DOHH2 (cell line): ENCODE results near the gene CAMSAP1.

Source experiments
- H3F3A ChIP-seq: fragments of 200-600 bp; sonication (generic), shearing (Covaris generic); 2 replicates; pipeline ENCODE4 v1.6.0; 2016; ENCODE audit warnings: antibody characterized with exemption, mild to moderate bottlenecking; ENCODE audit not compliant: control insufficient read depth, insufficient read depth
- H3K27ac ChIP-seq: fragments of 200-600 bp; sonication (generic); 2 replicates; pipeline ENCODE4 v1.5.1; 2014; ENCODE audit warnings: low read depth, mild to moderate bottlenecking, low read length, moderate library complexity
- H3K27me3 ChIP-seq: fragments of 200-600 bp; sonication (generic); 2 replicates; pipeline ENCODE4 v1.6.1; 2014; ENCODE audit warnings: mild to moderate bottlenecking, low read length, mixed read lengths; ENCODE audit not compliant: control insufficient read depth
- H3K36me3 ChIP-seq: fragments of 200-600 bp; sonication (generic); 2 replicates; pipeline ENCODE4 v1.6.1; 2014; ENCODE audit warnings: mild to moderate bottlenecking, low read length, moderate library complexity, mixed read lengths; ENCODE audit not compliant: control insufficient read depth
- H3K4me1 ChIP-seq: fragments of 200-600 bp; sonication (generic); 2 replicates; pipeline ENCODE4 v1.6.1; 2014; ENCODE audit warnings: mild to moderate bottlenecking, low read length, mixed read lengths; ENCODE audit not compliant: control insufficient read depth
- H3K4me2 ChIP-seq: fragments of 200-600 bp; sonication (generic); 2 replicates; pipeline ENCODE4 v1.6.0; 2014; ENCODE audit warnings: mild to moderate bottlenecking, low read length, moderate library complexity
- H3K4me3 ChIP-seq: fragments of 200-600 bp; sonication (generic); 2 replicates; pipeline ENCODE4 v1.5.1; 2014; ENCODE audit warnings: mild to moderate bottlenecking, low read length, mixed read lengths
- H3K79me2 ChIP-seq: fragments of 200-600 bp; sonication (generic); 2 replicates; pipeline ENCODE4 v1.6.1; 2014; ENCODE audit warnings: mild to moderate bottlenecking, low read length, mixed read lengths; ENCODE audit not compliant: control insufficient read depth
- H3K9me2 ChIP-seq: fragments of 200-600 bp; sonication (generic); replicated peaks from 2 replicates; pipeline ENCODE4 v1.6.1; 2014; ENCODE audit warnings: mild to moderate bottlenecking, low read length, mixed read lengths; ENCODE audit not compliant: control insufficient read depth
- H3K9me3 ChIP-seq: fragments of 200-600 bp; sonication (generic); 2 replicates; pipeline ENCODE4 v1.6.1; 2014; ENCODE audit warnings: antibody characterized with exemption, low read length, mixed read lengths; ENCODE audit not compliant: control insufficient read depth, insufficient read depth
- H4K20me1 ChIP-seq: fragments of 200-600 bp; sonication (generic); 2 replicates; pipeline ENCODE4 v1.6.0; 2014; ENCODE audit warnings: low read depth, mild to moderate bottlenecking, antibody characterized with exemption, low read length, moderate library complexity; ENCODE audit not compliant: control insufficient read depth, insufficient read depth
- EZH2phosphoT487 ChIP-seq: fragments of 200-600 bp; sonication (generic); IDR thresholded peaks from 2 replicates; pipeline ENCODE4 v1.6.1; 2017; ENCODE audit warnings: borderline replicate concordance, mild to moderate bottlenecking, antibody characterized with exemption, low read length, moderate library complexity, mixed read lengths
- TF ChIP-seq, protein P1 (sequence below): fragments of 200-600 bp; sonication (generic); IDR thresholded peaks from one replicate; pipeline ENCODE4 v1.5.1; 2014; ENCODE audit warnings: antibody characterized with exemption, mild to moderate bottlenecking, low read depth, low read length; ENCODE audit not compliant: poor library complexity, severe bottlenecking

The CAMSAP1 gene

DNA sequence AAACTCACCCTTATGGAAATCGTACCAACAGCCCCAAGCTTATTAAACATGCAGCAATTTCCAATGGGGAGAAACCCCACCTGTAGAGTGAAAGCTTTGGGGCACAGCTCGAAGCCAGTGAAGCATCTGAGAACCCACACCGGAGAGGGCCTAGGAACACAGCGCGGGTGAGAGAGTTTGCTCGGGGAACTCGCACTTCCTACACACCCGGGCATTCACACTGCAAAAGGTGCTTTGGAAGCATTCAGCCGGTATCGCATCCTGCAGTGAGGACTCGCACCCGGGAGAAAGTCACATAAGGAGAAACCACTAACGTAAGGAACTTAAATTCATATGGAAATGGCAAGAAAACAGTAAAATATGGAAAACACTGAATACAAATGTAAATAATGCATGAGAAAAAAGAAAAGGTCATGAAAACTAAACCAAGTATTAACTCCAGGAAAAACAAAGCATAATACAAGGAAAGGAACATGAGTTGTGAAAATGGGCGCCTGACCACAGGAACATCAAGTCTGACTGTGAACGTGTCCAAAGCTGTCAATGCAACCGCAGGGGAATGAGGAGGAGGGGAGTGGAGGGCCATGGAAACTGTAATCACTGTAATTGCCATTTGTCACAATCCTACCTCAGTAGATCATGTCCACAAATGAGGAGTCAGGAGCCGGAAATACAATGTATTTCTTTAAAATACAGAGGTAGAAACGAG, 28.7 kb downstream of the CAMSAP1 start:
- Histone ChIP-seq H3K4me1 (peaks cover 3% of the 10 kb centered on the region; the same call in 1 of the 2 replicates), H3K27me3 (no peaks in the 10 kb centered on the region), H3K9me3 (no peaks in the 10 kb centered on the region), H3K79me2 (peaks cover 85% of the 10 kb centered on the region), H3K27ac (no peak overlapping the region), H3K4me2 (no peak overlapping the region), H3K4me3 (no peak overlapping the region), H4K20me1 (peaks cover 19% of the 10 kb centered on the region), H3F3A (no peaks in the 10 kb centered on the region), H3K36me3 (no peaks in the 10 kb centered on the region), H3K9me2 (no peaks in the 10 kb centered on the region)
- TF ChIP-seq, protein P1, sequence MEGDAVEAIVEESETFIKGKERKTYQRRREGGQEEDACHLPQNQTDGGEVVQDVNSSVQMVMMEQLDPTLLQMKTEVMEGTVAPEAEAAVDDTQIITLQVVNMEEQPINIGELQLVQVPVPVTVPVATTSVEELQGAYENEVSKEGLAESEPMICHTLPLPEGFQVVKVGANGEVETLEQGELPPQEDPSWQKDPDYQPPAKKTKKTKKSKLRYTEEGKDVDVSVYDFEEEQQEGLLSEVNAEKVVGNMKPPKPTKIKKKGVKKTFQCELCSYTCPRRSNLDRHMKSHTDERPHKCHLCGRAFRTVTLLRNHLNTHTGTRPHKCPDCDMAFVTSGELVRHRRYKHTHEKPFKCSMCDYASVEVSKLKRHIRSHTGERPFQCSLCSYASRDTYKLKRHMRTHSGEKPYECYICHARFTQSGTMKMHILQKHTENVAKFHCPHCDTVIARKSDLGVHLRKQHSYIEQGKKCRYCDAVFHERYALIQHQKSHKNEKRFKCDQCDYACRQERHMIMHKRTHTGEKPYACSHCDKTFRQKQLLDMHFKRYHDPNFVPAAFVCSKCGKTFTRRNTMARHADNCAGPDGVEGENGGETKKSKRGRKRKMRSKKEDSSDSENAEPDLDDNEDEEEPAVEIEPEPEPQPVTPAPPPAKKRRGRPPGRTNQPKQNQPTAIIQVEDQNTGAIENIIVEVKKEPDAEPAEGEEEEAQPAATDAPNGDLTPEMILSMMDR, result no peak
- TF ChIP-seq EZH2phosphoT487, result no peak

DNA sequence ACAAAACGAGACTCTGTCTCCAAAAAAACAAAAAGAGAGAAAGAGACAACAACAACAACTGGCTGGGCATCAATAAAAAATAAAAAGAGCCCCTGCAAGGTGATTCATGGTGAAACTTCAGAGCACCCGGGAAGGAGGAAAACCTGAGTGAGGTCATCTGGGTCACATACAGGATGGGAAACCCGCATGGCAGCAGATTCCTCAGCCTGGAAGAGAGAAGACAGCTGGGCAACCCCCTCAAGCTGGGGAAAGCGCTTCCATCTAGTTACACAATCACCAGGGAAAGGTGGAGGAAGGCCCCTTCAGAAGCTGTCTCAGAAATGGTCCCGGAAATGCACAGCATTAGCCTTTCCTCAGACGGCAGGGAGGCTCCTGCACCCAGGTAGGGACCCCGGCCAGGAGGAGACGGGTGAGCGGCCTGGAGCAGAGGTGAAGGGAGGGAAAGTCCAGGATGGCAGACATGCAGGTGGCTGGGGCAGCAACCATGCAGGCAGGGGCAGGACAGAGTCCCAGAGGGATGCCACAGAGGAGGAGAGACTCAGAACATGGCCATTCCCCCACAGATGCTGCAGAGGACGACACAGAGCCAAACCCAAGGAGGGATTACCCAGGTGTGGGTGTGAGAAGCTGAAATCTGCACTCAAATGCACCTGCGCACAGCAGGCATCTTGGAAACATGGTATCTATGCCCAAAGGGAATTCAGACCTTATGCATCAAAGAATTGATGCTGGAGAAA, 29.4 kb downstream of the CAMSAP1 start:
- no peak overlapping the region for H3K27ac ChIP-seq
- no peaks in the 10 kb centered on the region for H3K9me3 ChIP-seq
- H3K9me2 ChIP-seq, result no peaks in the 10 kb centered on the region
- H3K4me3 ChIP-seq, result no peak overlapping the region
- peaks cover 80% of the 10 kb centered on the region for H3K79me2 ChIP-seq
- H4K20me1 ChIP-seq, result peaks cover 19% of the 10 kb centered on the region
- H3K36me3 ChIP-seq, result no peaks in the 10 kb centered on the region
- no peak overlapping the region for H3K4me2 ChIP-seq
- H3K27me3 ChIP-seq, result no peaks in the 10 kb centered on the region
- no peaks in the 10 kb centered on the region for H3F3A ChIP-seq
- no peak for TF ChIP-seq EZH2phosphoT487
- TF ChIP-seq, protein P1, result no peak
- peaks cover 3% of the 10 kb centered on the region; the same call in 1 of the 2 replicates for H3K4me1 ChIP-seq

DNA sequence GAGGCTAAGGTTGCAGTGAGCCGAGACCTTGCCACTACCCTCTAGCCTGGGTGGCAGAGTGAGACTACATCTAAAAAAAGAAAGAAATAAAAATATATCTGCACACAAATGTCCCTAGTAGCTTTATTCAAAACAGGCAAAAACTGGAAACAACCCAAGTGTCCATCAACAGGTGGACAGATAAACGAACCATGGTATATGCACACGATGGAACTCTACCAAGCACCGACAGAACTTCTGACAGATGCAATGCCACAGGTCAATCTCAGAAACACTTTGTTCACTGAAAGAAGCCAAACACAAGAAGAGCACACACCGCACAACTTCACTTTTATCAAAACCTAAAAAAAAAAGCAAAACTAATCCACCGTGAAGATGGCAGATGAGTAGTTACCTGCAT, 30.4 kb downstream of the CAMSAP1 start:
- Histone ChIP-seq H3K36me3 (no peaks in the 10 kb centered on the region), H4K20me1 (peaks cover 25% of the 10 kb centered on the region), H3K4me2 (no peak overlapping the region), H3K9me2 (no peaks in the 10 kb centered on the region), H3K4me3 (no peak overlapping the region), H3K27ac (no peak overlapping the region), H3K9me3 (no peaks in the 10 kb centered on the region), H3K79me2 (peaks cover 80% of the 10 kb centered on the region), H3K4me1 (peaks cover 3% of the 10 kb centered on the region; the same call in 1 of the 2 replicates), H3K27me3 (no peaks in the 10 kb centered on the region), H3F3A (no peaks in the 10 kb centered on the region)
- TF ChIP-seq, protein P1, result no peak
- no peak for TF ChIP-seq EZH2phosphoT487
